CD4-positive, CD25-positive, alpha-beta regulatory T cell (primary cell): ENCODE results near the gene AADACL3. TPM values are rescaled to one million over a fixed set of nuclear protein-coding genes. Genes with fewer than 3 reads are reported as not detected.

ENCODE experiments used
- ATAC-seq, 2 donors: fragments of 150-1000 bp; cut with Tn5 transposase; one replicate each; pipeline ENCODE4 v1.10.0; 2021; ENCODE audit warnings: low read depth in 2 of 2, moderate number of reproducible peaks in 2 of 2, moderate library complexity in 1 of 2
- DNase-seq, 3 donors: peaks; one replicate each; pipeline versions ENCODE4 v3.0.0 to v3.0.0-alpha.2; 2012 to 2022; ENCODE audit warnings: mixed read lengths in 1 of 3
- H3K27ac ChIP-seq: one replicate; pipeline ENCODE4 v1.7.0; 2013; ENCODE audit warnings: mild to moderate bottlenecking, low read length; ENCODE audit not compliant: insufficient read depth, poor library complexity, severe bottlenecking
- H3K27me3 ChIP-seq: one replicate; pipeline ENCODE4 v1.7.0; 2013; ENCODE audit warnings: low read length; ENCODE audit not compliant: control insufficient read depth, insufficient read depth
- H3K36me3 ChIP-seq: one replicate; pipeline ENCODE4 v1.7.0; 2013; ENCODE audit warnings: mild to moderate bottlenecking, low read length, moderate library complexity; ENCODE audit not compliant: control insufficient read depth, insufficient read depth
- H3K4me1 ChIP-seq: 2 replicates; pipeline ENCODE4 v1.7.0; 2013; ENCODE audit warnings: mild to moderate bottlenecking, low read length; ENCODE audit not compliant: insufficient read depth, control insufficient read depth, poor library complexity, severe bottlenecking
- H3K4me3 ChIP-seq: one replicate; pipeline ENCODE4 v1.7.0; 2013; ENCODE audit warnings: low read depth, mild to moderate bottlenecking, low read length, moderate library complexity
- H3K9me3 ChIP-seq, 2 experiments: 1 replicate in 1 of 2; 2 replicates in 1 of 2; pipeline ENCODE4 v1.7.0; 2013; ENCODE audit warnings: low read length in 2 of 2, mild to moderate bottlenecking in 1 of 2, moderate library complexity in 1 of 2; ENCODE audit not compliant: control insufficient read depth in 2 of 2
- H3K27ac Mint-ChIP-seq, 3 donors: one replicate each; pipeline ENCODE4 v1.8.0; 2020 to 2022; ENCODE audit warnings: mild to moderate bottlenecking in 3 of 3, mixed read lengths in 3 of 3, moderate library complexity in 2 of 3
- H3K27me3 Mint-ChIP-seq: one replicate; pipeline ENCODE4 v1.8.0; 2022; ENCODE audit warnings: mild to moderate bottlenecking, mixed read lengths
- H3K36me3 Mint-ChIP-seq: one replicate; pipeline ENCODE4 v1.8.0; 2020; ENCODE audit warnings: mixed read lengths
- H3K4me1 Mint-ChIP-seq, 4 donors: one replicate each; pipeline ENCODE4 v1.8.0; 2020 to 2022; ENCODE audit warnings: mixed read lengths in 4 of 4, mild to moderate bottlenecking in 1 of 4
- H3K4me3 Mint-ChIP-seq, 4 donors: one replicate each; pipeline ENCODE4 v1.8.0; 2020 to 2022; ENCODE audit warnings: mild to moderate bottlenecking in 4 of 4, mixed read lengths in 4 of 4, moderate library complexity in 3 of 4
- H3K9me3 Mint-ChIP-seq, 7 donors: one replicate each; pipeline ENCODE4 v1.8.0; 2020 to 2022; ENCODE audit warnings: mixed read lengths in 7 of 7, mild to moderate bottlenecking in 3 of 7, moderate library complexity in 2 of 7
- polyA plus RNA-seq, 4 donors: library from polyadenylated mRNA; unstranded; fragments of 300-500 nt; fragmentation: Illumina TruSeq; gene quantifications; one replicate each; pipeline ENCODE4 v1.2.3, GENCODE V29; 2021
- total RNA-seq: library from RNA; stranded (reverse); gene quantifications from one replicate; pipeline ENCODE4 v1.2.3, GENCODE V29; 2022

Gene AADACL3
- total and polyA plus RNA-seq, 5 donors from 2014 or later: not detected

DNA sequence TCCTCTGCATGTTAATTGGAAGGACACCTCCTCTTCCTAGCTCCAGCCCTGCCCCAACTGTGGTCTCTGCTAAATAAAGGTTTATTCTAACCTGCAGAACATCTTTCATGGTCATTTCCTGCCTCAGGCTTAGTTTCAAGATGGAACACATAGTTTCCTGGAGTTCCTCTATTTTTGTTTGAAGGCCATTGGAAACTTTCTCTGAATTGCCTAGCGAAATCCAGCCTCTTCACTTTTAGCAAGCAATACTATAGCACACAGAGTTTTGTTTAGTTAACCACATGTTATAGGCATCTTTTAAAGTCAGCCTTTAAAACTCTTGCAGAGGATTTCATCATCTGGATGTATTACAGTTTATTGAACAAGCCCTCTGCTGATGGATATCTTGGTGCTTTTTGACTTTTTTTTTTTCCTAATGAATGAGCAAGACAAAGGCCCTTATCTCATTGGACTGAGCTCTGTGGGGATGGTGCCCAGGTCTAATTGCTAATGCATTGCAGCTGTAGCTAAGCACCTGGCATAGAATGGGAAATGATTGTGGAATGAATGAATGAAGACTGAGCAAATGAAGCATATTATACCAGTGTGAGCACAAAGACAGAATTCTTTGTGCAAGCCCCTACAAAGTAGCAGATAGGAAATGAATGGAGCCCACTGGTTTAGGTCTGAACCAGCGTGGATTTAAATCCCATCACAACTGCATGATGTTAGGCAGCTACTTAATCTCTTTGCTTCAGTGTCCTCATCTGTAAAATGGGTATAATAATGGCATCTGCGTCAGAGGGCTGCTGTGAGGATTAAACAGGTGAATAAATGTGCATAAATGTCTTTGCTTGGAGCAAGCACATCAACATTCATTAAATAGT lies 29.4 kb downstream of the AADACL3 start:
- H3K36me3 ChIP-seq: no peaks in the 10 kb centered on the region
- DNase-seq (no peak), ATAC-seq (no peak)
- peaks cover 19% of the 10 kb centered on the region for H3K27me3 ChIP-seq
- H3K4me1 ChIP-seq: no peaks in the 10 kb centered on the region
- no peak overlapping the region for H3K27ac ChIP-seq
- Mint-ChIP-seq H3K36me3 (no peaks in the 10 kb centered on the region), H3K4me1 (no peaks in the 10 kb centered on the region), H3K4me3 (no peak overlapping the region), H3K27ac (no peak overlapping the region), H3K27me3 (peaks cover 44% of the 10 kb centered on the region), H3K9me3 (peaks cover 2 to 34% (median 14%) of the 10 kb centered on the region in 7 donors)
- peaks cover 24 to 26% of the 10 kb centered on the region in 2 experiments for H3K9me3 ChIP-seq
- no peak overlapping the region for H3K4me3 ChIP-seq

DNA sequence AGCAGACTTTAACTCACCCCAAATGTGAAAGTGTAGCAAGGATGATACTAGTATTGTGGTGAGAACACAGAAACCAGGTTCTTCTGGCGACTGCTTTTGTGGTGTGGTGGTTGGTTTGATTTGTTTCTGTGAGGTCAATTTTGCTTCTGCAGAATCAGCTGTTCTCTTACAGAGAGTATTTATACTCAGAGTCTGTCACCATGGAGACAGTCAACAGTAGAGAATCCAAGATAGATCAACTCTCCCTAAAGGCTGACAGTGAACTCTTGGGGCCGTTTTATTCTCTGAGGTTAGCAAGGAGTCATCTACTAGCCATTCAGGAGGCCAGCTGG lies 30.0 kb downstream of the AADACL3 start, which contains the start of gene CFAP107:
Gene CFAP107 (plus strand): TSS at position 209 of the 332 bp plus-strand sequence. CDS start 231 bp downstream, outside the sequence.
- ATAC-seq: no peak
- no peak within 1 kb of the TSS for H3K27ac Mint-ChIP-seq
- no peak within 1 kb of the TSS for H3K27ac ChIP-seq

GRCh38 chr1:12748778-12749355 lies 33.0 kb downstream of the AADACL3 start:
- ATAC-seq (no peak), DNase-seq (no peak)
- H3K4me3 Mint-ChIP-seq: no peak overlapping the region
- Histone ChIP-seq H3K36me3 (no peaks in the 10 kb centered on the region), H3K27ac (no peak overlapping the region), H3K27me3 (peaks cover 21% of the 10 kb centered on the region), H3K4me1 (no peaks in the 10 kb centered on the region), H3K4me3 (no peak overlapping the region), H3K9me3 (peaks cover 24 to 29% of the 10 kb centered on the region in 2 experiments)
- H3K9me3 Mint-ChIP-seq: peaks cover 5 to 34% (median 16%) of the 10 kb centered on the region in 7 donors
- peaks cover 52% of the 10 kb centered on the region for H3K27me3 Mint-ChIP-seq
- H3K4me1 Mint-ChIP-seq: no peaks in the 10 kb centered on the region
- H3K36me3 Mint-ChIP-seq: no peaks in the 10 kb centered on the region
- H3K27ac Mint-ChIP-seq: no peak overlapping the region

More for the DNA sequence above, 30.0 kb downstream of the AADACL3 start, which contains the start of gene CFAP107:
- Histone ChIP-seq H3K9me3 (peaks cover 24 to 29% of the 10 kb centered on the region in 2 experiments), H3K36me3 (no peaks in the 10 kb centered on the region), H3K4me3 (no peak within 1 kb of the TSS), H3K4me1 (no peaks in the 10 kb centered on the region), H3K27me3 (peaks cover 22% of the 10 kb centered on the region)
- Mint-ChIP-seq H3K4me3 (peak within 1 kb of the TSS in 1 of 4 donors; percentile 58), H3K27me3 (peaks cover 47% of the 10 kb centered on the region), H3K36me3 (no peaks in the 10 kb centered on the region), H3K4me1 (no peaks in the 10 kb centered on the region), H3K9me3 (peaks cover 5 to 34% (median 16%) of the 10 kb centered on the region in 7 donors)
- no peak for DNase-seq

DNA sequence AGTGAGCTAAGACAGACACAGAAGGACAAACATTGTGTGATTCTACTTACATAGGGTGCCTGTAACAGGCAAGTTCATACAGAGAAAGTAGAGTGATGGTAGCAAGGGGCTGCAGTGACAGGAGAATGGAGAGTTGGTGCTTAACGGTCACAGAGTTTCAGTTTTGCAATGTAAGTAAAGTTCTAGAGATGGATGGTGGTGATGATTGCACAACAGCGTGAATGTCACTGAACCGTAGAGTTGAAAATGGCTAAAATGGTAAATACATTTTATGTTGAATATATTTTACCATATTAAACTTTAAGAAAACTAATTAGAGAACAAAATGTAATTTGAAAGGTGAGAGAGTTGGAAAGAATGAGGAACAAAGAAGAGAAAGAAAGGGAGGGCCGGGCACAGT lies 38.8 kb downstream of the AADACL3 start:
- no peak for ATAC-seq
- Mint-ChIP-seq H3K27ac (no peak overlapping the region), H3K27me3 (peaks cover 22% of the 10 kb centered on the region), H3K9me3 (peaks cover 0 to 9% (median 5%) of the 10 kb centered on the region in 7 donors), H3K4me3 (no peak overlapping the region), H3K4me1 (no peaks in the 10 kb centered on the region), H3K36me3 (no peaks in the 10 kb centered on the region)
- DNase-seq: no peak
- Histone ChIP-seq H3K4me3 (no peak overlapping the region), H3K9me3 (peaks cover 4% of the 10 kb centered on the region in 2 experiments), H3K36me3 (no peaks in the 10 kb centered on the region), H3K27ac (no peak overlapping the region), H3K27me3 (peaks cover 9% of the 10 kb centered on the region), H3K4me1 (no peaks in the 10 kb centered on the region)

- no peak overlapping the region for H3K4me3 ChIP-seq
- peaks cover 5% of the 10 kb centered on the region for H3K27me3 ChIP-seq
- no peak overlapping the region for H3K27ac ChIP-seq
- ATAC-seq (no peak), DNase-seq (no peak)
- no peaks in the 10 kb centered on the region for H3K9me3 Mint-ChIP-seq
- H3K36me3 Mint-ChIP-seq: no peaks in the 10 kb centered on the region
- no peaks in the 10 kb centered on the region for H3K36me3 ChIP-seq
- no peaks in the 10 kb centered on the region for H3K9me3 ChIP-seq
- no peaks in the 10 kb centered on the region for H3K4me1 ChIP-seq
- peaks cover 10% of the 10 kb centered on the region for H3K27me3 Mint-ChIP-seq
- H3K4me3 Mint-ChIP-seq: no peak overlapping the region
- H3K4me1 Mint-ChIP-seq: no peaks in the 10 kb centered on the region
- no peak overlapping the region for H3K27ac Mint-ChIP-seq
Measured at GRCh38 chr1:12756273-12756672, 40.4 kb downstream of the AADACL3 start.

DNA sequence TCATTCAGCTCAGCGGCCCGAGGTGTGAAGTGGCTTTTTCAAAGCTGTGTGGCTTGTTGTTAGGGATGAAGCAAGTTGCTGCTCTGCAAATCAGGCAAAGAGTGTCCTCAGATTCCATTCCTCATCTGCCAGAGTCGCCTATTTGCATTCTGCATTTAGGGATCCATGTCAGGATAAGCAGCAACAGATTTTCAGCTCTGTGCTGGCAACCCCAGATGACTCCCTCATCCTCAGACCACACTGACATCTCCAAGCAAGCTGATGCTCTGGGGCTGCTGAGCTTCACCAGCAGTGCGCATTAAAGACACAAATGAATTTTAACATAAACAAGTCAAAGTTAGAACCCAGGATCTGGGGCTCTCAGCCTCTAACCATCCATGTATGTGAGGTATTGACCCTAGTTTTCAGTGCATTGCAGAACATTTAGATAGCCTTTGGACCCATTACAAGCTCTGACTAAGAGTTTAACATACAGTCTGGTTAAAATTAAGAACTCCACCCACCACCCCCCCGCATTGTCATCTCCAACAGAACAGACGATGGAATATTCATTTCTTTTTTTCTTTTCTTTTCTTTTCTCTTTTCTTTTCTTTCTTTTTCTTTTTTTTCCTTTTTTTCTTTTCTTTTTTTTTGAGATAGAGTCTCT lies 41.0 kb downstream of the AADACL3 start:
- peaks cover 10% of the 10 kb centered on the region for H3K27me3 Mint-ChIP-seq
- H3K27ac Mint-ChIP-seq: no peak overlapping the region
- no peak for ATAC-seq

GRCh38 chr1:12757836-12758235 lies 41.9 kb downstream of the AADACL3 start:
- H3K9me3 Mint-ChIP-seq: no peaks in the 10 kb centered on the region
- H3K9me3 ChIP-seq: no peaks in the 10 kb centered on the region
- peaks cover 5% of the 10 kb centered on the region for H3K27me3 ChIP-seq
- peak overlapping the region in 1 of 3 donors; percentile 78 for H3K27ac Mint-ChIP-seq
- H3K27ac ChIP-seq: no peak overlapping the region
- H3K4me3 ChIP-seq: no peak overlapping the region
- no peak overlapping the region for H3K4me3 Mint-ChIP-seq
- DNase-seq (no peak), ATAC-seq (no peak)
- no peaks in the 10 kb centered on the region for H3K36me3 Mint-ChIP-seq
- no peaks in the 10 kb centered on the region for H3K4me1 Mint-ChIP-seq
- no peaks in the 10 kb centered on the region for H3K4me1 ChIP-seq
- H3K36me3 ChIP-seq: no peaks in the 10 kb centered on the region
- peaks cover 8% of the 10 kb centered on the region for H3K27me3 Mint-ChIP-seq

More for the DNA sequence above, 41.0 kb downstream of the AADACL3 start:
- peaks cover 5% of the 10 kb centered on the region for H3K27me3 ChIP-seq
- no peaks in the 10 kb centered on the region for H3K9me3 ChIP-seq
- no peaks in the 10 kb centered on the region for H3K36me3 ChIP-seq
- H3K36me3 Mint-ChIP-seq: no peaks in the 10 kb centered on the region
- no peaks in the 10 kb centered on the region for H3K4me1 ChIP-seq
- H3K4me3 Mint-ChIP-seq: peak overlapping the region in 1 of 4 donors; percentile 35
- no peaks in the 10 kb centered on the region for H3K9me3 Mint-ChIP-seq
- H3K4me3 ChIP-seq: no peak overlapping the region
- H3K4me1 Mint-ChIP-seq: no peaks in the 10 kb centered on the region
- no peak overlapping the region for H3K27ac ChIP-seq
- DNase-seq: no peak
